ENCODE results near the gene NMNAT1. TPM values are rescaled to one million over a fixed set of nuclear protein-coding genes. Genes with fewer than 3 reads are reported as not detected.

Gene NMNAT1
- total and polyA plus RNA-seq, 2 donors = 6.2 to 11.5 TPM

Small RNA genes lying within 50 kb of the gene (small RNA-seq; reads per million reads assigned to genes)
- gene MIR5697 = not detected

Other genes starting within 250 kb of the NMNAT1 start
- gene CLSTN1, start 119.5 kb upstream of the NMNAT1 start, total RNA-seq = 59.6 TPM
- 90.6 TPM for gene CLSTN1, start 119.5 kb upstream of the NMNAT1 start, polyA plus RNA-seq
- gene CTNNBIP1, start 33.2 kb upstream of the NMNAT1 start, total RNA-seq = 18.2 TPM
- 18.5 TPM for gene CTNNBIP1, start 33.2 kb upstream of the NMNAT1 start, polyA plus RNA-seq
- 67.1 TPM for gene LZIC, start 84 bp upstream of the NMNAT1 start, total RNA-seq
- gene LZIC, start 84 bp upstream of the NMNAT1 start, polyA plus RNA-seq = 25.2 TPM
- gene RBP7, start 53.8 kb downstream of the NMNAT1 start, total RNA-seq = 2.4 TPM
- gene RBP7, start 53.8 kb downstream of the NMNAT1 start, polyA plus RNA-seq = 20.9 TPM
- 37.1 TPM for gene UBE4B, start 89.5 kb downstream of the NMNAT1 start, total RNA-seq
- 27.4 TPM for gene UBE4B, start 89.5 kb downstream of the NMNAT1 start, polyA plus RNA-seq